Posterior cingulate gyrus (tissue), 11 donors: ENCODE results near the gene ARID3C.

Source experiments
- DNase-seq, 10 donors: peaks; one replicate each; pipeline versions ENCODE4 v3.0.0 to v3.0.0-alpha.2; 2020 to 2021; ENCODE audit warnings: mixed read lengths in 3 of 10
- intact Hi-C: fragments of 100-400 bp; cut with DNase I; formaldehyde crosslinking; loops from one replicate; pipeline ENCODE4 v1.15.1; 2023

The ARID3C gene

DNA sequence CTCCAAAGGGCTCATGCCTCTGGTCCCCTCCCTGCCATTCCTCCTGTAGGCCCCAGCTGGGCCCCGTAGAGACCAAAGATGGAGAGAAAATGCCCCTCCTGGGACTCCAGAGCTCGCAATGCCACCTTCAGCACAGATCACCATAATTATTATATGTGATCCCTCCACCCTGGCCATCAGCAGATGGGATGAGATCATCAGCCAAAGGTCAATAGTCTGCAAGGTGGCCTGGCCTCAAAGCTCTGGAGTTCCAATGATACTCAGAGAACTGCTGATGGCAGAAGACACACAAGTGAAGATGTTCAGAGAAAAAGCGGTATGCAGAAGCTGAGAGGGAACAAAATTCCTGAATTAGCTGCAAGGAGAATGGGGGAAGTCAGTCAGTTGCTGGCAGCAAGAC is 22.0 kb downstream of the ARID3C start:
- no peak for DNase-seq
- intact Hi-C loops, result no loop called here

- intact Hi-C loops, result no loop called here
- no peak for DNase-seq
Measured at GRCh38 chr9:34606190-34606589, 22.7 kb downstream of the ARID3C start.

DNA sequence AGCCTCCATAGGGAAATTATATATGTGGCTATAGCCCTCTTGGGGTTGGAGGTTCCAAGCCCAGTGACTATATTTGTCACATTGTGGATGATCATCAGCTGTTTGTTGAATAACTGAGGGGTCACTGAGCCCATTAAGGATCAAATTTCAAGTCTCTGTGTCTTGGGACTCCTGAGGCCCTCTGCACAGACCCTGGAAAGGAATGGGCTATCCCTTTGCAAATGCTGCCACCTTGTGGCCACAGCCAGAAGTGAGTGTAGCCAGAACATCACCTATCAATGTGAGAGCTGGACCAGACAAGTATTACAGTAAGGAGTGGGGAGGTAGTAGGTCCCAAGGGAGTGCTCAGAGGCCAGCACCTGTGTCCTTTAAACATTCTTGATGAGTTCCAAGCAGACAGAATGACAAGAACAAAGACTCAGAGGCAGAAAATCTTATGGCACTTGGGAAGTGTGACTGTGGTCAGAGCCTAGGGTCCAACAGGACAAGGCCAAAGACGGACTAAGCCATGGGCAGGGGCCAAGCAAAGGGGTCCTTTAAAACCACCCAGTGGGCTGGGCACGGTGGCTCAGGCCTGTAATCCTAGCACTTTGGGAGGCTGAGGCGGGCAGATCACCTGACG is 25.1 kb downstream of the ARID3C start:
- peak; percentile 82 to 97 (median 92) for DNase-seq
- intact Hi-C loops, result loop anchor here (5.0 kb wide), 1 partner anchor 271 kb away; no protein-coding TSS in a partner anchor

GRCh38 chr9:34601937-34602573 is 26.8 kb downstream of the ARID3C start:
- DNase-seq, result no peak
- intact Hi-C loops, result loop anchor here (5.0 kb wide), 1 partner anchor 270 kb away; no protein-coding TSS in a partner anchor

DNA sequence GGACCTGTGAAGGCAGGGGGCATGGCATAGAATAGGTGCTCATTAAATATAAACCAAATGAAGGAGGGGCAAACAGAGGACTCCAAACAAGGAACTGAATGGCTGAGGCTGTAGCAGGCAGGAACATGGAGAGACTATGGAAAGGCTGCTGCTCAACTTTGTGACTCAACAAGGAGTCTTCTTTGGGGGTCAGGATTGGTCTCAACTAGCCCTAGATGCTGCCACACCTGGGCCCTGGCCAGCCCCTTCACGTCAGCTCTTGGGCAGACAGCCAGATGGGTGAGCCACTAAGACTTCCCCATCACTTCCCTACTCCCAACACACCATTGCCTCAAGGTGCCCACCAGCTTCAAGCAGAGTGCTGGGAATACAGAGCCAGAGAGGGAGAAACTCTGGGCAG is 28.0 kb downstream of the ARID3C start:
- DNase-seq, result no peak
- intact Hi-C loops, result loop anchor here (5.0 kb wide), 1 partner anchor 269 kb away; no protein-coding TSS in a partner anchor

DNA sequence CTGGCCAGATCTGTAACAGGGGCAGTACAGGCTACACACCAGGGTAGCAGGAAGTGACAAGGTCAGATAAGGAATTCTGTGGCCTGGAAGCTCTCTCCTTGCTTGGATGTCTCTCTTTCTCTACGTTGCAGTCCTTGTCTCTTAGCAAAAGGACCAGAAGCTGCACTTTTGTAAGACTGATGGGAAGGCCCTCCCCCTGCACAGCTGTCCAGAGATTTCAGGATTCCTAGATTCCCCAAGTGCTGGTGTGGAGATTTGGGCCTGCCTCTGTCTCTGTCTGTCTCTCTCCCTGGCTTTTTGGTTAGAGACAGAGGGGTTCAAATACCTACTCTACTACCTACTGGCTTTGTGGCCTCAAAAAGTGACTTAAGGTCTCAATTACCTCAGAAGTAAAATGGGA is 29.3 kb downstream of the ARID3C start:
- no peak for DNase-seq
- intact Hi-C loops, result no loop called here

DNA sequence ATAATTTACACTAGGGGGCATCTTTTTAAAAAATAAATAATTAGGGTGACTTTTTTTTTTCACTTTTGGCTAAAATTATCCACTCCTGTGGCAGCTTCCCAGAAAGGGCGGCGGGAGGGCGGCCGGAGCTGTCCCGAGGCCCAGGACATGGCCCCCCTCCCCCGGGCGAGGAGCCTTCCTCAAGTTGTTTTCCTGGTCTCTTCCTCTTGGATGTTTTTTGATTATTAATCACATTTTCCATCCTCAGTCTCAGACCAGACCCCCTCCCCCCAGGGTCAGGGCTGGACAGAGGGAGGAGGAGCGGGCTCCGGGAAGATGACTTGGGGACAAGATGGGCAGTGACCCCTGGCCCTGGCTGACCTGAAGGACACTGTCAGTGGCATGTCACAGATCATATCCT is 34.7 kb downstream of the ARID3C start:
- DNase-seq, result no peak
- intact Hi-C loops, result loop anchor here (5.0 kb wide), 1 partner anchor 157 kb away; no protein-coding TSS in a partner anchor

DNA sequence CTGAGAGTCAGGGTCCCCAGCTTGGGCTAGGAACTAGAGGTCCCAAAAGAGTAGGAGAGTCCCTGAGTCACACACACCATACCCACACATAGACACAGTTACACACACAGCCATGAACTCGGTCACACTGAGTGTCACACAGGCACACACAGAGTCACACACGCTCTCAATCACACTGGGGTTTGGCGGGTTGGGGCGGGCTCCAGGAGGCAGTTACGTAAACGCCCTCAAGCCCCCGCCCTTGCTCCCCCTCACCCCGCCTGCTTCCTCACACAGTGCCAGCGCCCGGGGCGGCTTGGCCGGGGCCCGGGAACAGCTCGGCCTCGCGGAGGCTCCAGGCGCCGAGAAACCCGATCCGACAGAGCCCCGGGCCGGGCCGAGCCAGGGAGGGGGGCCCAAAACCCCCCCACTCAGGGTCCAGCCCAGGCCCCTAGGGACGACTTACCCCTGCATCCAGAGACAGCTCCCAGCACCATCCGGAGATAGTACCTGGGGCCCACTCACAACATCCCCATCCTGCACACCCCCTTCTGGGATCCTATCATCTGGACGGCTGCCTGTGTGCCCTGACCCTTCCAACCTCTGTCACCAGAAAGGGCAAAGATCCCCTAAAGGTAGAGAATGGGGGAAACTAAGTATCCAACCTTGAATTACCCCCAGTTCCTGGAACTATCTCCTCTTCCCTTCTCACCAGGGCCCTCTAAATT is 35.8 kb downstream of the ARID3C start:
- intact Hi-C loops, result loop anchor here (2.0 to 5.0 kb wide), 2 partner anchors 156 to 190 kb away; no protein-coding TSS in a partner anchor
- peak in 7 of 10 donors; percentile 50 to 90 (median 67) for DNase-seq

DNA sequence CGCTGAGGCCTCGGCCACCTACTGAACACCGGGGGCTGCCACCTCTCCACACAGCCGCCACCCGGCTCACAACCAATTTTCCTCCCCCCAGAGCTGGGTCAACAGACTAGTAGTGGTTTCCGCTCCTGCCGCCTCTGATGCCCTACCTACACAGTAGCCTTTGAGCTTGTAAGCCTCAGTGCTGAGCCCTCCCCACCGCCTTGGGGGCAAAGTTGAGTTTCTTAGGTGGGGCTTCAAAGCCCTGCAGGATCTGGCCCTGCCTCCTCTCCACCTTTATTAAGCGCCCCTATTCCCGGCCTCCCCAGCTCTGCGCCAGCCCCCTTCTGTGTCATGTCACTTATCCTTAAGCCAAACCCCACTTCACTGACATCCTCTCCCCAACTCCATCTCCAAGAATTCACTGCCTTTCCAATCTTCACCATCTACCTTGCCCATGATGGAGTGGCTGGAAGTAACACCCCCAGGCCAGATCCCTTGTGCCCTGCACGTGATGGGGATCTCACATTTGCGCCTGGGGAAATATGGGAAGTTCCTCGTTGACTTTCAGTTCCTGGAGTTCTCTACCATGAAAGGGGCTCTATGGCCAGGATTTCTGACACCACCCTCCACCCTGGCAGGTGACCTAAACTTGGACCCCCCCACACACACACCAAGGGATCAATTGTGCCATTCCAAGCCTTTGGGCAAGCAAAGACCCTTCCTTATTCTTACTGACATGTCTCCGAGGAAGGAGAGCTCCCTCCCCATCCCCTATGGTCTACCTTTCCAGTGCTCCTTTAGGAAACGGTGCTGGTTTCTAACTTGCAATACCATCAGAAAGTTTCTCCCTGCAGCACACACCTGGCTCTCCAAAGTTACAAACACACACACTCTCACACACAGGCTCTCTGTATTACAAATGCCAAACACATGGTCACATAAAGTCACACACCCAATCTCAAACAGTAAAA is 36.7 kb downstream of the ARID3C start:
- no peak for DNase-seq
- intact Hi-C loops, result loop anchor here (1.0 to 5.0 kb wide), 4 partner anchors 44 to 189 kb away; no protein-coding TSS in a partner anchor

DNA sequence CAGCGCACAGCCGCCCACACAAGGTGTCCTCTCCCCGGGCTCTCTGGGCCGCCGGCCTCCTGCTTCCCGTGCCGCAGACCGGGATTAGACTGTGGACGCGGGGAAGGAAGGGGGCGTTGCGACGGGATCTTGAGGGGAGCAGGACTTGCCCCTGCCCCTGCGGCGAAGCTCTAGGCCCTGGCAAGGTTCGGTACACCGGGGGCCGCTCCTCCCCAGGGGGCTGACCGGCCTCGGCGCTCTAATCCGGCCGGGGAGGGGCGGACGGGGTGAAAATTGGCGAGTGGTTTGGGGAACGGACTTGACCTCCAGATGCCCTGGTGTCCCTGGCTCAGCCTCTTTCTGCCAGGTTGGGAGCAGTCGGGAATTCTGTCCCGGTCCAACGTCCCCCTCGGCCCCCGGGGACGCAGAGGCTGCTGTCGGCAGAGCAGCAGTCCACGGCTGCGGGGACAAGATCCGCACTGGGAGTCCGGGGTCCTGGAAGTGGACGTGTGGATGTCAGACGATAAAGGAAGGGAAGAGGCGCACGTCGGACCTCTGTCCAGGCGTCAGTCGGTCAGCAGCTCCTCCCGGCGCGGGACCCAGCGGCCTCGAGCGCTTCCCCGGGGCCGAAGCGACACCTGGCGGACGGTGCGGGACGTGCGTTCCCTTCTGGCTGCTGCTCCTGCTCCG is 37.5 kb downstream of the ARID3C start:
- DNase-seq, result peak; percentile 85 to 98 (median 91)
- intact Hi-C loops, result loop anchor here (1.0 to 5.0 kb wide), 3 partner anchors 43 to 154 kb away; no protein-coding TSS in a partner anchor

DNA sequence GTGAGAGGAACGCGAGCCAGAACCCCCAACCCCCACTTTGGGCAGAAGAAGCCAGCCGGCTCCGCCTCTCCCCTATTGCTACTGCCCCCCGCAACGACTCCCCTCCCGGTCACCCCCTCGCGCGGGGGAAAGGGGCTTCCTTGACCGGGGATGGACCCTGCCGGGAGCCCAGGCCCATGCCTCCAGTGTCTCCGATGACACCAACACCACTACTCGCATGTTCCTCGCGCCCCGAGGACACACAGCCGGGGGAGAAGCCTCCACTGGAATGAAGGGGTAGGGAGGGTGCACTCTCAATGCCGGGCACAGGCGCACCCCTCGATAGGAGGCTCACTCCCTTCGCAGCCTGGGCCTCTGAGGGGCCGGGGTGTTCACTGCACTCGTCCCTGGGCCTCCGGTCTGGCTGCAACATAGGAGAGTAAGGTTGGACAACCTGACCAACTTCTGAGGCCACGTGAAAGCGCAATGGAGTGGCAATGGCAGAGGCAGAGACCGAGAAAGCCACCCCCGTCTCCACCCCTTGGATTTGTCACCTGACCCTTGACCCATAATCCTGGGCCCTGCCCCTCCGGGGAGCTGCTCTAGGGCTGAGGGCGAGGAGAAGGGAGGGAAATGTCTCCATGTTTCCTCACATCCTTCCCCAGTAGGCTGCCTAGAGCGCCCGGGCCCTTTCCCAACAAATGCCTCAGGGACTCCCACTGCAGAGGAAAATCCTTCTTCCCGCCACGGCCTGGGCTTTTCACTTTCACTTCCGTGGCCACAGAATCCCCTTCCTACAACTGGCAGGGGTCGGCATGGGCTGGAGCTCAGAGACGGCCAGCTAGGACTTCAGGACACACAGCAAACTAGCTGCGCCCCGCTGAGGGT is 38.3 kb downstream of the ARID3C start:
- intact Hi-C loops, result loop anchor here (1.0 to 5.0 kb wide), 3 partner anchors 42 to 153 kb away; no protein-coding TSS in a partner anchor
- no peak for DNase-seq

DNA sequence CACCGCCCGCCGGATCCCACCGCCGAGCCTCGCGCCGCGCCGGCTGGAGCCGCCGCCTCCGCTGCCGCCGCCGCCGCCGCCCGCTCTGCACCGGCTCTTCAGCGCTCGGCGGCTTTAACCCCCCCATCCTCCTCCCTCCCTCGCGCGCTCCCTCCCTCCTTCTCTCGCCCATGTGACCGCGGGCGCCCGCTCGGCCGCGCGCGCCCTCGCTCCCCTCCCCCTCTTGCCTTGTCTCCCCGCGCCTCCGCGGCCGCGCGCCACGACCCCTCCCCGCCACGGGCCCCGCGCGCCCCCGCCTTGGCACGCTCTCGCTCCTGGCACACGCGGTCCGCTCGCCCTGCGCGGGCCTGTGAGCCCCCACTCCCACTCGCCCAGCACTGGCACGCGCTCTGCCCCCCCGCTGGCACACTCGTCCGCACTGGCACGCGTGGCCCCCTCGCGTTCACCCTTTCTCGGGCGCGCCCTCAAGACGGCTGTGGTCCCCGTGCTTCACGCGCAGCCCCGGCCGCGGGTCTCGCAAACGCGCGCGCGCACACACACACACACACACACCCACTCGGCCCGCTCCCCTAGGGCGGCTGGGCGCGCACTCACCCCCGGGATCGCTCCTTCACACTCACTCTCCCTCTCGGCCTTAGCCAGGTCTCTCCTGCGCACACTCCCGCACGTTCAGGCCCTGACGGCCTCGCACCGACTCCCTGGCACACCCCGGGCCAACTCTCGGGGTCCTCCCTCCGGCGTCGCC is 39.1 kb downstream of the ARID3C start, which contains the start of gene CNTFR:
CNTFR (minus strand) TSS at position 89 of the 745 bp plus-strand sequence. CDS start 20,743 bp downstream, outside the sequence.
- intact Hi-C loops, result loop anchor here (5.0 kb wide), 1 partner anchor 153 kb away; no protein-coding TSS in a partner anchor
- DNase-seq, result peak; percentile 46 to 94 (median 73)

DNA sequence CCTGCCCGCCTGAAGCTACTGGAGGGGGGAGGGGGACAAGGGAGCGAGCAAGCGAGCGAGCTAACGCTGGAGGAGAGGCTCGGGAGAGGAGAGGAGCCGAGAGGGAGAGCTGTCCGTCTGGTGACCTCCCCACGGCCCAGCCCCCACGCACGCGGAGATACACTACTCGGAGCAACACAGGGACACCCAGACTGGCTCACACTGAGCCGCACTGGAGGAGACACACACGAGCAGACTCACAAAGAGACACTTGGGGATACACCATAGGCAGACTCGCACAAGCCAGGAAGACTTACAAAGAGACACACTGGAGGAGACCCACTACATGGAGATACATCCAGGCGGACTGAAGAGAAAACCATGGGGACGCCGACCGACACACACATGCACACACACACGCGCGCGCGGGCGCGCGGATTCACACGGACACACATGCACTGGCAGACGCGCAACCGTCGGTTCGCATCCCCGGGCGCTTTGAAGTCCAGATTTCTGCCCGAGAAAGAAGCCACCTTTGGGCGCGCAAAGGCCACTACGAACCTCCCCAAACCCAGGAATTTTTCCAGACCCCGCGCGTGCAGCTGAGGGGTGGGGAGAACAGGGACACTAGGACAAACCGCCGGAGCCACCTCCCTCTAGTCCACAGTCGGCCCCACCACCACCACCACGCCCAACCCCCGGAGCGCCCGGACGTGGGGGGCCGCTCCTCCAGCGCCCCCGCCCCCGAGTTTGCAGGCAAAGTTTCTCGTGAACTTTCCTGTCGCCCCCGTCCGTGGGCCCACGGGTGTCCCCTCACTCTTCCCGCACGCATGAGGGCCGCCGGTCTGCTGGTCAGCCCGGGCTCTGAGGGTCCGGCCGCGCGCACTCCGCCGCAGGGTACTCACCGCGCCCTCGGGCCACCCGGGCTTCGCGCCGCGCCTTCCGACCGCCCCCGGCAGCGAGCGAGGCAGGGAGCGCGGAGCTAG is 39.9 kb downstream of the ARID3C start:
- DNase-seq, result peak in 1 of 10 donors; percentile 90
- intact Hi-C loops, result no loop called here

- no peak for DNase-seq
- intact Hi-C loops, result no loop called here
Measured at GRCh38 chr9:34587271-34587670, 41.6 kb downstream of the ARID3C start.

DNA sequence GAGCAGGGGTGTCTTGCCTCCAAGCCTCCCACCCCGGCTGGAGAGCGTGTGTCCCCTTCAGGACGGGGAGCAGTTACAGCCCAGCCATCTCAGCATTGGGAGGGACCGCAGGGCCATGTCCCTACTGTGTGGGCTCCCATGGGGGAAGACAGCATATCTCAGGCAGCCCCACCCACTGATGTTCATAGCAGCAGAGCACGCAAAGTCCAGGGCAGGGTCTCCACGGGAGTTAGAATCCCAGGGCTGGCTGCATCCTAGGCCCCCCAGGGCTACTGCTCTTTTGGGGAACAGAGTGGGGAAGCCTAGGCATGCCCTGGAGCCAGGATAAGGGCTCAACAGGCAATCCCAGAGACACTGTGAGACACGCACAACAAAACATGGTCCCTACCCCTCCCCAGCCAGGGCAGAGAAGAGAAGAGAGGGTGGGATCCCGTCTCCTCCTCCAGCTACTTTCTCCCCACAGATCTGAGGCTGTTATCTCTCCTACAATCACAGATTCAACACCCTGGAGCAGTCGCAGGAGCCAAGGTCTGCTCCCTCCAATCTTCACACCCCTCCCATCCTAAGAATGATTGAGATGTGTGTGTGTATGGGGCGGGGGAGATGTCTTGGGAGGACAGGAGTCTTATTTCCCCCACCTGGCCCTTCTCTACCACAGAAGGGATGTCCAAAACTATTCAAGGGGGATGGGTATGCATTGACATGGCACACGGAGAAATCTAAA is 42.8 kb downstream of the ARID3C start:
- DNase-seq, result no peak
- intact Hi-C loops, result no loop called here

DNA sequence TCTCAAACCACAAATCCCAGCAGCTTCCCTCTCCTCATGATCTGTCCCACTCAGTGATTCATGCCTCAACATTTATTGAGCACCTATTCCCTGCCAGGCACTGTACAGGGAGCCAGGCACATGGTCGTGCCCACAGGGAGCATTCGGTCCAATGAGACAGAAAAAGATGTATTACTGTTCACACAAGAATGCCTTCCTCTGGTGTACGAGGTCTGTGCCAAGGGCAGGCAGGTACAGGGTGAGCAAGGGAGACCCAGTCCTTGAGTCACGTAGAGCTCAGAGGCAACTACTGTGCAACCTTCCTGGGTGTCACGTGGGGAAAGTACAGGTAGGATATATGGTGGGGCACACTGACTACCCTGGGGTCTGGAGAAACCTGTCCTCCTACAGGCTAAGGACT is 43.9 kb downstream of the ARID3C start:
- DNase-seq, result peak in 1 of 10 donors; percentile 43
- intact Hi-C loops, result no loop called here
